PC-3 (cell line): ENCODE data around the gene SPINK1. TPM values are rescaled to one million over a fixed set of nuclear protein-coding genes. Genes with fewer than 3 reads are reported as not detected.

Experiments
- ATAC-seq: fragments of 200-7000 bp; cut with Tn5 transposase; 2 replicates; pipeline ENCODE4 v1.9.1; 2020; ENCODE audit warnings: mild to moderate bottlenecking, moderate library complexity
- BruUV-seq: library from RNA; stranded (reverse); fragments of 400-500 nt; replicated peaks from 2 replicates; lab custom pipeline; 2021; lab: Mats Ljungman, UMichigan
- CTCF ChIA-PET: fragments of 300-600 bp; sonication (Branson Sonifier 250); formaldehyde crosslinking; loops from one replicate; lab custom pipeline; 2022; ENCODE audit warnings: antibody characterized with exemption; lab: Charles Lee
- POLR2A ChIA-PET: fragments of 300-600 bp; sonication (Branson Sonifier 250); formaldehyde crosslinking; loops from one replicate; lab custom pipeline; 2022; ENCODE audit warnings: antibody characterized with exemption; ENCODE audit not compliant: unreplicated experiment; lab: Charles Lee
- DNase-seq: peaks from one replicate; pipeline ENCODE4 v3.0.0-alpha.2; 2015
- H2AFZ ChIP-seq: fragments of 300-600 bp; sonication (generic); 2 replicates; pipeline ENCODE4 v1.6.0; 2016; ENCODE audit warnings: antibody characterized with exemption, low read length
- H3F3A ChIP-seq: fragments of 300-600 bp; sonication (generic); one replicate; pipeline ENCODE4 v1.6.0; 2017; ENCODE audit warnings: antibody characterized with exemption, low read length, control low read depth, mild to moderate bottlenecking; ENCODE audit not compliant: unreplicated experiment
- H3K27ac ChIP-seq: fragments of 300-600 bp; sonication (generic); 2 replicates; pipeline ENCODE4 v1.5.1; 2016; ENCODE audit warnings: mild to moderate bottlenecking, low read length
- H3K27me3 ChIP-seq: fragments of 300-600 bp; sonication (generic); 2 replicates; pipeline ENCODE4 v1.6.1; 2016; ENCODE audit warnings: low read length, mixed read lengths
- H3K36me3 ChIP-seq: fragments of 300-600 bp; sonication (generic); 2 replicates; pipeline ENCODE4 v1.6.1; 2016; ENCODE audit warnings: low read depth, mixed run types, low read length, mixed read lengths
- H3K4me1 ChIP-seq: fragments of 300-600 bp; sonication (generic); 2 replicates; pipeline ENCODE4 v1.5.1; 2016; ENCODE audit warnings: low read length; ENCODE audit not compliant: insufficient read depth
- H3K4me2 ChIP-seq: fragments of 300-600 bp; sonication (generic); 2 replicates; pipeline ENCODE4 v1.6.0; 2016; ENCODE audit warnings: low read length
- H3K4me3 ChIP-seq: fragments of 300-600 bp; sonication (generic); 2 replicates; pipeline ENCODE4 v1.5.1; 2016; ENCODE audit warnings: mild to moderate bottlenecking, low read length, mixed read lengths
- H3K79me2 ChIP-seq: fragments of 300-600 bp; sonication (generic); 2 replicates; pipeline ENCODE4 v1.6.1; 2017; ENCODE audit warnings: low read length, mixed read lengths
- H3K9ac ChIP-seq: fragments of 300-600 bp; sonication (generic); 2 replicates; pipeline ENCODE4 v1.6.0; 2016; ENCODE audit warnings: mild to moderate bottlenecking, low read length
- H3K9me2 ChIP-seq: fragments of 300-600 bp; sonication (generic); replicated peaks from 2 replicates; pipeline ENCODE4 v1.6.1; 2016; ENCODE audit warnings: mixed run types, low read length, mixed read lengths
- H3K9me3 ChIP-seq: fragments of 300-600 bp; sonication (generic); 2 replicates; pipeline ENCODE4 v1.6.1; 2016; ENCODE audit warnings: low read length, mixed read lengths
- H4K20me1 ChIP-seq: fragments of 300-600 bp; sonication (generic); 2 replicates; pipeline ENCODE4 v1.6.1; 2016; ENCODE audit warnings: low read length, mixed read lengths
- EZH2 ChIP-seq: fragments of 300-600 bp; sonication (generic); IDR thresholded peaks from one replicate; pipeline ENCODE4 v1.6.1; 2017; ENCODE audit warnings: antibody characterized with exemption, mild to moderate bottlenecking, low read length; ENCODE audit not compliant: unreplicated experiment
- EZH2phosphoT487 ChIP-seq: fragments of 300-600 bp; sonication (generic); IDR thresholded peaks from 2 replicates; pipeline ENCODE4 v1.6.1; 2018; ENCODE audit warnings: mild to moderate bottlenecking, antibody characterized with exemption, low read length, borderline replicate concordance
- intact Hi-C: fragments of 100-400 bp; cut with micrococcal nuclease; formaldehyde crosslinking; loops from 2 replicates; pipeline ENCODE4 v1.9.0; 2023
- total RNA-seq: library from RNA; depleted of rRNA; stranded (reverse); fragments of >200 nt; gene quantifications from 2 replicates; pipeline ENCODE4 v1.2.3, GENCODE V29; 2014
- TF ChIP-seq, protein P1 (sequence below): fragments of 300-600 bp; sonication (generic); conservative IDR thresholded peaks from 2 replicates; pipeline ENCODE4 v1.5.1; 2017; ENCODE audit warnings: antibody characterized with exemption, low read depth, mild to moderate bottlenecking, low read length

Gene SPINK1
- total RNA-seq, 1 experiment from 2014 or later = not detected

DNA sequence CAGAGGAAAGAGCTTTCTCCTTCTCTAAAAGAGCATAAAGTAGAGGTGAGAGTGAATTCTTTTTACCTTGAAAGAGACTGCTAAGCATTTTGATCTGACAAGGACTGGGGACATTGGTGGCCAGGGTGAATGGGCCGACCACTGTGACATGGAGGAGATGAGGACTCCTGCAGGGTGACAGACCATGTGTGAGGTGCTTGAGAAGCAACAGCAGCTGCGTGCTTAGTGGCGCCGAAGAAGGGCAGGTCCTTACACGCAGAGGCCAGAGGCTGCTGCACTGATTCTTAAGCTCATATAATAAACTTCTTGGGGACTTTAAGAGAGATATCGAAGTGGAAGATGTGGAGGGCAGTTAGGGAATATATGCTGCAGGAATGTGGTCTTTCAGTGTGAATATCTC is 40.3 kb downstream of the SPINK1 start:
- Histone ChIP-seq H2AFZ (no peak overlapping the region), H3K4me3 (no peak overlapping the region), H3K27ac (no peak overlapping the region), H4K20me1 (no peaks in the 10 kb centered on the region), H3K9me3 (no peaks in the 10 kb centered on the region), H3K79me2 (no peaks in the 10 kb centered on the region), H3K36me3 (no peaks in the 10 kb centered on the region), H3K4me2 (no peak overlapping the region), H3K9ac (no peak overlapping the region), H3K9me2 (no peaks in the 10 kb centered on the region), H3K27me3 (no peaks in the 10 kb centered on the region), H3F3A (no peaks in the 10 kb centered on the region), H3K4me1 (peaks cover 14% of the 10 kb centered on the region)
- BruUV-seq = no TSS peak
- POLR2A ChIA-PET = no interaction called here
- no peak for DNase-seq
- CTCF ChIA-PET = no interaction called here
- TF ChIP-seq, protein P1, sequence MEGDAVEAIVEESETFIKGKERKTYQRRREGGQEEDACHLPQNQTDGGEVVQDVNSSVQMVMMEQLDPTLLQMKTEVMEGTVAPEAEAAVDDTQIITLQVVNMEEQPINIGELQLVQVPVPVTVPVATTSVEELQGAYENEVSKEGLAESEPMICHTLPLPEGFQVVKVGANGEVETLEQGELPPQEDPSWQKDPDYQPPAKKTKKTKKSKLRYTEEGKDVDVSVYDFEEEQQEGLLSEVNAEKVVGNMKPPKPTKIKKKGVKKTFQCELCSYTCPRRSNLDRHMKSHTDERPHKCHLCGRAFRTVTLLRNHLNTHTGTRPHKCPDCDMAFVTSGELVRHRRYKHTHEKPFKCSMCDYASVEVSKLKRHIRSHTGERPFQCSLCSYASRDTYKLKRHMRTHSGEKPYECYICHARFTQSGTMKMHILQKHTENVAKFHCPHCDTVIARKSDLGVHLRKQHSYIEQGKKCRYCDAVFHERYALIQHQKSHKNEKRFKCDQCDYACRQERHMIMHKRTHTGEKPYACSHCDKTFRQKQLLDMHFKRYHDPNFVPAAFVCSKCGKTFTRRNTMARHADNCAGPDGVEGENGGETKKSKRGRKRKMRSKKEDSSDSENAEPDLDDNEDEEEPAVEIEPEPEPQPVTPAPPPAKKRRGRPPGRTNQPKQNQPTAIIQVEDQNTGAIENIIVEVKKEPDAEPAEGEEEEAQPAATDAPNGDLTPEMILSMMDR = no peak
- TF ChIP-seq EZH2phosphoT487 = no peak
- no peak for TF ChIP-seq EZH2
- intact Hi-C loops = no loop called here
- ATAC-seq = no peak

DNA sequence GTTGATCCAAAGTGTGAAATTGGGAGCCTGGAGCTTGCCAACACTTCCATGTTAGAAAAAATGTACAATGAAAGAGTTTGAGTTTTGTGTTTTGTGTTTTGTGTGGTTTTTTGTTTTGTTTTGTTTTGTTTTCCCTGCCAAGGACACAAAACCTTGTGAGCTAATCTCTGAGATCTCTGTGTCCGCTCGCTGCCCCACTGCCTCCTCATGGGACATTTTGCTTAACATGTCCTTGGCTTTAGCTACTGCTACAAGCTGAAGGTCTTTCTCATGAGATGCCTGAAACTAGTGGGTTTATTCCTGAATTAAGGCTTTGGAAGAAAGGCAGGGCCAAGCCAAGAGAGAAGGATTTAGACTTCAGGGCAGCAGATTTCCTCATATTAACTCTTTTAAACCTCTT is 41.7 kb downstream of the SPINK1 start:
- Histone ChIP-seq H3F3A (no peaks in the 10 kb centered on the region), H3K27ac (no peak overlapping the region), H3K4me1 (peaks cover 4% of the 10 kb centered on the region; the same call in 1 of the 2 replicates), H2AFZ (no peak overlapping the region), H3K9me3 (no peaks in the 10 kb centered on the region), H3K27me3 (no peaks in the 10 kb centered on the region), H3K79me2 (no peaks in the 10 kb centered on the region), H3K4me2 (no peak overlapping the region), H3K4me3 (no peak overlapping the region), H4K20me1 (no peaks in the 10 kb centered on the region), H3K9ac (no peak overlapping the region), H3K36me3 (no peaks in the 10 kb centered on the region), H3K9me2 (no peaks in the 10 kb centered on the region)
- TF ChIP-seq EZH2 (no peak), EZH2phosphoT487 (no peak)
- TF ChIP-seq, protein P1 = no peak
- DNase-seq (no peak), ATAC-seq (no peak)
- CTCF ChIA-PET = no interaction called here
- POLR2A ChIA-PET = no interaction called here
- intact Hi-C loops = no loop called here
- BruUV-seq = no TSS peak

DNA sequence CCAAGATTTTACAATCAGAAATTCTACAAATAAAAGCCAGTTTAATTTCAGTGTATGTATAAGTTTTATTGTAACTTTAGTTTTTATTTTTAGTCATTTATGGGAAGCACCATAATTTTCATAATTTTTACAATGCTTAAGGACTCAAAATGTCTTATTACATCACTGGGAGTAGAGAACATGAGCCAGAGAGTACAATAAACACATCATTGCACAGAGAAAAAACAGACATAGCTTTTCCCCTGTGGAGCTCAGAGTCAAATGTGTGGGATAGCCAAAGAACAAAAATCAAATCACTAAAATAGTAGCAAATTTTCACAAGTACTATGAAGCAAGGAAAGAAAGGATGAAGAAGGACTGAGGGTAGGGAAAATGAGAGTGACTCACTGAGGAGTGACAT is 43.4 kb downstream of the SPINK1 start:
- Histone ChIP-seq H3K9me3 (no peaks in the 10 kb centered on the region), H3K4me2 (no peak overlapping the region), H3K27ac (no peak overlapping the region), H3K9ac (no peak overlapping the region), H3K27me3 (no peaks in the 10 kb centered on the region), H3F3A (no peaks in the 10 kb centered on the region), H3K36me3 (no peaks in the 10 kb centered on the region), H3K9me2 (no peaks in the 10 kb centered on the region), H3K79me2 (no peaks in the 10 kb centered on the region), H2AFZ (no peak overlapping the region), H3K4me3 (no peak overlapping the region), H4K20me1 (no peaks in the 10 kb centered on the region), H3K4me1 (peaks cover 4% of the 10 kb centered on the region; the same call in 1 of the 2 replicates)
- TF ChIP-seq, protein P1 = no peak
- TF ChIP-seq EZH2 (no peak), EZH2phosphoT487 (no peak)
- ATAC-seq = no peak
- ChIA-PET CTCF (no interaction called here), POLR2A (no interaction called here)
- DNase-seq = no peak
- BruUV-seq = no TSS peak
- intact Hi-C loops = no loop called here
